ENCODE results near the gene PEAK3.

- no peak for TF ChIP-seq GATA2 (IDR thresholded peaks at IDR 0.05; ENCODE audit: low read depth, low read length)
- no peak for TF ChIP-seq GATA3 (IDR thresholded peaks at IDR 0.05; ENCODE audit: low read depth, low read length)
Observed at GRCh38 chr19:2268480-2268830, 13.5 kb downstream of the PEAK3 start.
